Neuronal stem cell (in vitro differentiated cells): Measurements from ENCODE around the gene SLC25A39.

Experiments
- DNase-seq: peaks from one replicate; pipeline ENCODE4 v3.0.0-alpha.2; 2013; ENCODE audit warnings: low spot score
- H2AFZ ChIP-seq: one replicate; pipeline ENCODE4 v1.6.1; 2013; ENCODE audit warnings: mild to moderate bottlenecking, low read length, inconsistent platforms
- H2AK5ac ChIP-seq: 2 replicates; pipeline ENCODE4 v1.6.1; 2013; ENCODE audit warnings: low read depth, mild to moderate bottlenecking, inconsistent platforms, low read length, moderate library complexity, mixed read lengths
- H2BK120ac ChIP-seq: 2 replicates; pipeline ENCODE4 v1.6.1; 2013; ENCODE audit warnings: low read depth, mild to moderate bottlenecking, inconsistent platforms, low read length, moderate library complexity, mixed read lengths
- H2BK12ac ChIP-seq: one replicate; pipeline ENCODE4 v1.6.1; 2013; ENCODE audit warnings: low read length, inconsistent platforms
- H2BK15ac ChIP-seq: 2 replicates; pipeline ENCODE4 v1.6.1; 2013; ENCODE audit warnings: mild to moderate bottlenecking, low read length, inconsistent platforms, mixed read lengths
- H2BK5ac ChIP-seq: one replicate; pipeline ENCODE4 v1.6.1; 2013; ENCODE audit warnings: inconsistent platforms, mild to moderate bottlenecking, low read length, moderate library complexity
- H3K14ac ChIP-seq: one replicate; pipeline ENCODE4 v1.6.1; 2013; ENCODE audit warnings: low read length, inconsistent platforms
- H3K18ac ChIP-seq: 2 replicates; pipeline ENCODE4 v1.6.1; 2013; ENCODE audit warnings: low read length, inconsistent platforms
- H3K23ac ChIP-seq: 2 replicates; pipeline ENCODE4 v1.6.1; 2013; ENCODE audit warnings: low read depth, mild to moderate bottlenecking, mixed read lengths, low read length, inconsistent platforms; ENCODE audit not compliant: poor library complexity
- H3K27ac ChIP-seq: replicated peaks from 3 replicates; pipeline ENCODE4 v1.5.1; 2013; ENCODE audit warnings: low read length, inconsistent platforms
- H3K27me3 ChIP-seq, 3 experiments: 2 replicates each; pipeline ENCODE4 v1.6.1; 2013; ENCODE audit warnings: low read length in 3 of 3, mild to moderate bottlenecking in 2 of 3, inconsistent platforms in 1 of 3, low read depth in 1 of 3, mixed read lengths in 1 of 3, moderate library complexity in 1 of 3; ENCODE audit not compliant: control insufficient read depth in 3 of 3, insufficient read depth in 3 of 3
- H3K36me3 ChIP-seq, 2 donors: replicated peaks in 1 of 2; 2 replicates each; pipeline ENCODE4 v1.6.1; 2013; ENCODE audit warnings: low read length in 2 of 2; ENCODE audit not compliant: control insufficient read depth in 2 of 2, insufficient read depth in 2 of 2
- H3K4ac ChIP-seq: 2 replicates; pipeline ENCODE4 v1.6.1; 2013; ENCODE audit warnings: inconsistent platforms, mild to moderate bottlenecking, low read length, moderate library complexity
- H3K4me1 ChIP-seq, 2 donors: 1 replicate in 1 of 2; 2 replicates in 1 of 2; pipeline ENCODE4 v1.6.1; 2013; ENCODE audit warnings: low read length in 2 of 2, low read depth in 1 of 2; ENCODE audit not compliant: control insufficient read depth in 2 of 2, insufficient read depth in 1 of 2
- H3K4me2 ChIP-seq: one replicate; pipeline ENCODE4 v1.6.1; 2013; ENCODE audit warnings: mild to moderate bottlenecking, low read length, inconsistent platforms; ENCODE audit not compliant: insufficient read depth, poor library complexity, severe bottlenecking
- H3K4me3 ChIP-seq, 2 donors: 2 replicates each; pipeline ENCODE4 v1.5.1; 2013; ENCODE audit warnings: low read length in 2 of 2, mild to moderate bottlenecking in 2 of 2, inconsistent platforms in 1 of 2, moderate library complexity in 1 of 2
- H3K79me1 ChIP-seq: one replicate; pipeline ENCODE4 v1.6.1; 2013; ENCODE audit warnings: low read depth, mild to moderate bottlenecking, inconsistent platforms, low read length, moderate library complexity
- H3K9ac ChIP-seq: one replicate; pipeline ENCODE4 v1.6.1; 2013; ENCODE audit warnings: mild to moderate bottlenecking, low read depth, low read length, inconsistent platforms; ENCODE audit not compliant: poor library complexity
- H3K9me3 ChIP-seq, 2 donors: replicated peaks in 1 of 2; 2 replicates each; pipeline versions ENCODE3 to v1.6.1; 2013; ENCODE audit warnings: low read length in 2 of 2, mild to moderate bottlenecking in 2 of 2, inconsistent platforms in 1 of 2, low read depth in 1 of 2, mixed read lengths in 1 of 2, moderate library complexity in 1 of 2; ENCODE audit not compliant: control insufficient read depth in 2 of 2, insufficient read depth in 1 of 2
- H4K8ac ChIP-seq: one replicate; pipeline ENCODE4 v1.6.1; 2013; ENCODE audit warnings: low read depth, mild to moderate bottlenecking, inconsistent platforms, low read length, moderate library complexity
- H4K91ac ChIP-seq: one replicate; pipeline ENCODE4 v1.6.1; 2013; ENCODE audit warnings: low read length, low read depth, mild to moderate bottlenecking, inconsistent platforms; ENCODE audit not compliant: poor library complexity
- WGBS, 2 donors: extraction: QIAGEN DNeasy Blood & Tissue Kit; methylation state at CpG; one replicate each; pipeline ENCODE4 v1.1.7; 2013; ENCODE audit warnings: missing lambda C conversion rate in 2 of 2, mixed read lengths in 1 of 2; ENCODE audit not compliant: insufficient read length in 2 of 2, insufficient replicate concordance in 1 of 2; ENCODE audit errors: extremely low coverage in 2 of 2; 5-methylcytosine and 5-hydroxymethylcytosine counted together

The SLC25A39 gene

GRCh38 chr17:44315760-44316731 is 8.6 kb downstream of the SLC25A39 start:
- no peaks in the 10 kb centered on the region for H3K79me1 ChIP-seq

DNA sequence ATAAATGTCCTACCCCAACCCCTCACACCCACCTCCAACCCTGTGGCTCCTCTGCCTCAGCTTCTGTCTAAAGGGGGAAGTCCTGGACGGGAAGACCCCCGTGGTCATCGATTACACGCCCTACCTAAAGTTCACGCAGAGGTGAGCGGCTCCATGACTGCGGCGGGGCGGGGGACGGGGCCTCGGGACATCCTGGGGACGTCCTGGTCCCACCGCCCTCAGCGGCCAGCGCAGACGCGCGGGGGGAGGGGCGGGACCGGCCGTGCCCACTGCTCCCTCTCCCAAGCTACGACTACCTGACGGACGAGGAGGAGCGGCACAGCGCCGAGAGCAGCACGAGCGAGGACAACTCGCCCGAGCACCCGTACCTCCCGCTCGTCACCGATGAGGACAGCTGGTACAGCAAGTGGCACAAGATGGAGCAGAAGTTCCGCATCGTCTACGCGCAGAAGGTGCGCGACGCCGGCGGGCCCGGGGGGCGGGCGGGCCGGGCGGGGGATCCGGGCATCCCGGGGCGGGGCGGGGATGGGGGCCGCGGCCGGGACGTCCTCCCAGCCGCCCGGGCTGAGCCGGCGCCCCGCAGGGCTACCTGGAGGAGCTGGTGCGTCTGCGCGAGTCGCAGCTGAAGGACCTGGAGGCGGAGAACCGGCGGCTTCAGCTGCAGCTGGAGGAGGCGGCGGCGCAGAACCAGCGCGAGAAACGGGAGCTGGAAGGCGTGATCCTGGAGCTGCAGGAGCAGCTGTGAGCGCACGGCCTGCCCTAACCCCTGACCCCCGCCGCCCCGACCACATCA is 9.6 kb downstream of the SLC25A39 start:
- H2BK5ac ChIP-seq = peak overlapping the region; percentile 24
- H4K8ac ChIP-seq = no peak overlapping the region
- H2AK5ac ChIP-seq = peak overlapping the region; percentile 68
- H3K79me1 ChIP-seq = no peaks in the 10 kb centered on the region
- no peak overlapping the region for H4K91ac ChIP-seq
- H3K4me1 ChIP-seq = peaks cover 4 to 16% of the 10 kb centered on the region in 2 donors
- peaks cover 5 to 9% of the 10 kb centered on the region in 2 donors for H3K36me3 ChIP-seq
- H3K23ac ChIP-seq = peak overlapping the region; percentile 40
- H3K9me3 ChIP-seq = peaks cover 0 to 4% of the 10 kb centered on the region in 2 donors
- H3K14ac ChIP-seq = peak overlapping the region; percentile 56
- H2AFZ ChIP-seq = peak overlapping the region; percentile 79
- peak overlapping the region; percentile 89 for H3K18ac ChIP-seq
- H2BK120ac ChIP-seq = no peak overlapping the region
- DNase-seq = no peak
- H2BK12ac ChIP-seq = peak overlapping the region; percentile 73
- peak overlapping the region; percentile 83 for H3K9ac ChIP-seq
- H3K4me2 ChIP-seq = peak overlapping the region; percentile 83
- peaks cover 6 to 68% (median 29%) of the 10 kb centered on the region in 3 experiments for H3K27me3 ChIP-seq
- WGBS, 2 donors = no CpG with 5 or more reads among the region's 81 CpGs
- peak overlapping the region; percentile 37 to 78 for H3K4me3 ChIP-seq
- H3K4ac ChIP-seq = no peak overlapping the region
- no peak overlapping the region for H2BK15ac ChIP-seq
- H3K27ac ChIP-seq = no peak overlapping the region

More at GRCh38 chr17:44315760-44316731, 8.6 kb downstream of the SLC25A39 start:
- Histone ChIP-seq H3K23ac (peak overlapping the region; percentile 22), H3K27me3 (peaks cover 6 to 60% (median 29%) of the 10 kb centered on the region in 3 experiments), H3K4ac (no peak overlapping the region), H2AFZ (peak overlapping the region; percentile 52), H3K9me3 (peaks cover 0 to 4% of the 10 kb centered on the region in 2 donors), H2AK5ac (peak overlapping the region; percentile 53), H2BK120ac (no peak overlapping the region), H2BK12ac (peak overlapping the region; percentile 1), H3K18ac (peak overlapping the region; percentile 85), H3K9ac (peak overlapping the region; percentile 67), H3K4me1 (peaks cover 4 to 16% of the 10 kb centered on the region in 2 donors), H3K27ac (peak overlapping the region; percentile 15), H2BK15ac (peak overlapping the region; percentile 70), H3K36me3 (peaks cover 7 to 19% of the 10 kb centered on the region in 2 donors), H3K4me3 (peak overlapping the region in 1 of 2 donors; percentile 59), H2BK5ac (peak overlapping the region; percentile 19), H4K8ac (peak overlapping the region; percentile 3), H3K14ac (peak overlapping the region; percentile 14), H4K91ac (no peak overlapping the region), H3K4me2 (peak overlapping the region; percentile 81)
- DNase-seq = no peak
- WGBS, 2 donors = no CpG with 5 or more reads among the region's 38 CpGs

DNA sequence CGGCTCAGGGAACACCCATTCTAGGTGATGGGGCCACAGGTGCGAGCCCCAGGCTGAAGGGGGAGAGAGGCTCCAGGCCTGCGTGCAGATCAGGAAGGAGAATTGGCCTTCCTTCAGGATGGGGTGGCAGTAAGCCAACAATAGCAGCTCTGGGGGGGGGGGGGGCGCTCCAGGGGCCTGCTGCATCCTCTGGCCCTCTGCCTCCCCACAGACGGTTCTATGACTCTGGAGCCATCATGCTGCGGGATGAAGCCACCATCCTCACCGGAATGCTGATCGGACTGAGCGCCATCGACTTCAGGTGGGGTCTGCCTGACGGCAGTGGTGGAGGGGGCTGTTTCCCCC is 10.1 kb downstream of the SLC25A39 start:
- Histone ChIP-seq H2AK5ac (peak overlapping the region; percentile 68), H3K9ac (no peak overlapping the region), H4K91ac (no peak overlapping the region), H2BK5ac (peak overlapping the region; percentile 24), H2AFZ (no peak overlapping the region), H3K27ac (no peak overlapping the region), H3K36me3 (peaks cover 1 to 3% of the 10 kb centered on the region in 2 donors), H3K18ac (no peak overlapping the region), H3K14ac (no peak overlapping the region), H3K4me3 (no peak overlapping the region), H3K79me1 (peaks cover 2% of the 10 kb centered on the region), H3K9me3 (peaks cover 0 to 4% of the 10 kb centered on the region in 2 donors), H3K4ac (no peak overlapping the region), H3K23ac (peak overlapping the region; percentile 40), H3K4me2 (no peak overlapping the region), H4K8ac (no peak overlapping the region), H2BK120ac (no peak overlapping the region), H3K27me3 (peaks cover 6 to 74% (median 30%) of the 10 kb centered on the region in 3 experiments), H2BK15ac (no peak overlapping the region), H2BK12ac (no peak overlapping the region), H3K4me1 (peaks cover 4 to 16% of the 10 kb centered on the region in 2 donors)
- no peak for DNase-seq
- WGBS, 2 donors = no CpG with 5 or more reads among the region's 11 CpGs
